HG03039 (cell line): ENCODE data around the gene KIFBP.
A peak's percentile ranks its signal among the peaks of the same experiment; 100 is the strongest.
"Not testable (repeated sequence)": the region's sequence is repeated elsewhere in the genome, so short reads cannot be mapped to it uniquely, and the experiment has no call there.

Experiments used
- ATAC-seq: cut with Tn5 transposase; IDR thresholded peaks from one replicate; pipeline ENCODE4 v1.9.1; 2021; ENCODE audit warnings: mild to moderate bottlenecking, moderate library complexity; ENCODE audit not compliant: unreplicated experiment

The KIFBP gene

GRCh38 chr10:69004821-69005220 lies 16.2 kb downstream of the KIFBP start:
- ATAC-seq: no peak

GRCh38 chr10:69005704-69006485 lies 17.3 kb downstream of the KIFBP start:
- ATAC-seq: no peak

GRCh38 chr10:69007260-69007659 lies 18.7 kb downstream of the KIFBP start:
- no peak for ATAC-seq

GRCh38 chr10:69009360-69009759 lies 20.8 kb downstream of the KIFBP start:
- no peak for ATAC-seq

- ATAC-seq: no peak
These were observed 21.6 kb downstream of the KIFBP start for GRCh38 chr10:69010151-69010640.

GRCh38 chr10:69012778-69013177 lies 24.2 kb downstream of the KIFBP start:
- not testable (repeated sequence) for ATAC-seq

GRCh38 chr10:69014171-69014570 lies 25.6 kb downstream of the KIFBP start:
- no peak for ATAC-seq

- ATAC-seq: no peak
These were observed 30.0 kb downstream of the KIFBP start for GRCh38 chr10:69018613-69019012.

GRCh38 chr10:69022611-69023010 lies 34.0 kb downstream of the KIFBP start:
- ATAC-seq: no peak

GRCh38 chr10:69025370-69025896 lies 36.8 kb downstream of the KIFBP start:
- ATAC-seq: no peak

- ATAC-seq: no peak
These were observed 44.7 kb downstream of the KIFBP start for GRCh38 chr10:69033256-69033655.

GRCh38 chr10:69037489-69037888 lies 48.9 kb downstream of the KIFBP start:
- no peak for ATAC-seq

- not testable (repeated sequence) for ATAC-seq
These were observed 52.3 kb downstream of the KIFBP start for GRCh38 chr10:69040904-69041303.

GRCh38 chr10:69042417-69042816 lies 53.8 kb downstream of the KIFBP start:
- ATAC-seq: no peak

- ATAC-seq: no peak
These were observed 54.2 kb downstream of the KIFBP start for GRCh38 chr10:69042838-69043237.

GRCh38 chr10:69043931-69044531 lies 55.4 kb downstream of the KIFBP start:
- ATAC-seq: no peak

GRCh38 chr10:69044546-69044945 lies 55.9 kb downstream of the KIFBP start:
- no peak for ATAC-seq

GRCh38 chr10:69045441-69046300 lies 57.1 kb downstream of the KIFBP start:
- ATAC-seq: peak; percentile 59

- no peak for ATAC-seq
These were observed 58.7 kb downstream of the KIFBP start for GRCh38 chr10:69047111-69047832.

GRCh38 chr10:69048103-69048502 lies 59.5 kb downstream of the KIFBP start:
- no peak for ATAC-seq

GRCh38 chr10:69049566-69049961 lies 61.0 kb downstream of the KIFBP start:
- ATAC-seq: no peak
